HepG2 (cell line): Measurements from ENCODE around the gene SRP72. TPM values are rescaled to one million over a fixed set of nuclear protein-coding genes. Genes with fewer than 3 reads are reported as not detected.

Experiments used
- ATAC-seq: fragments of 200-7000 bp; cut with Tn5 transposase; 3 replicates; pipeline ENCODE4 v1.9.1; 2020; ENCODE audit warnings: mild to moderate bottlenecking, moderate library complexity
- BruUV-seq: library from RNA; stranded (reverse); fragments of 400-500 nt; replicated peaks from 2 replicates; lab custom pipeline; 2021; lab: Mats Ljungman, UMichigan
- CTCF ChIA-PET: fragments of 300-600 bp; formaldehyde crosslinking; extraction: SDS; loops from one replicate; lab custom pipeline; 2021; ENCODE audit warnings: low total read pairs, inconsistent platforms, low intra/inter-chr PET ratio; lab: Yijun Ruan, JAX
- POLR2A ChIA-PET: fragments of 350-600 bp; sonication (Branson Sonifier 250); formaldehyde crosslinking; loops from one replicate; lab custom pipeline; 2020; ENCODE audit warnings: antibody characterized with exemption, inconsistent platforms; lab: Yijun Ruan, JAX
- DNase-seq: peaks from one replicate; pipeline ENCODE4 v3.0.0-alpha.2; 2015; ENCODE audit warnings: low spot score
- FAIRE-seq: peaks from 3 replicates; lab custom pipeline; 2011; peaks lifted over from hg19 to GRCh38; lab: Jason Lieb, UNC
- H2AFZ ChIP-seq: one replicate; pipeline ENCODE4 v1.6.1; 2011; ENCODE audit warnings: low read length, inconsistent platforms
- H3K27ac ChIP-seq: fragments of 300-600 bp; 3 replicates; pipeline ENCODE4 v1.8.0; 2011; ENCODE audit warnings: mixed run types, mild to moderate bottlenecking, mixed read lengths, low read length, inconsistent platforms; ENCODE audit not compliant: insufficient read depth; ENCODE audit errors: extremely low read length
- H3K27me3 ChIP-seq, 2 experiments: fragments of 200-600 bp in 1 of 2; 2 replicates in 1 of 2; 3 replicates in 1 of 2; pipeline versions ENCODE4 v1.6.0 to v1.8.0; 2011; ENCODE audit warnings: low read length in 2 of 2, mild to moderate bottlenecking in 2 of 2, moderate library complexity in 2 of 2, inconsistent platforms in 1 of 2; ENCODE audit not compliant: insufficient read depth in 2 of 2, control insufficient read depth in 1 of 2
- H3K36me3 ChIP-seq, 2 experiments: fragments of 200-600 bp in 1 of 2; replicated peaks in 1 of 2; 2 replicates in 1 of 2; 3 replicates in 1 of 2; pipeline versions ENCODE4 v1.5.1 to v1.8.0; 2011; ENCODE audit warnings: low read length in 2 of 2, inconsistent platforms in 1 of 2; ENCODE audit not compliant: insufficient read depth in 2 of 2, control insufficient read depth in 1 of 2
- H3K4me1 ChIP-seq: 2 replicates; pipeline ENCODE4 v1.5.1; 2012; ENCODE audit warnings: low read length, inconsistent platforms; ENCODE audit not compliant: insufficient read depth
- H3K4me2 ChIP-seq: 2 replicates; pipeline ENCODE4 v1.6.0; 2011; ENCODE audit warnings: low read depth, low read length, inconsistent platforms
- H3K4me3 ChIP-seq, 3 experiments: fragments of 200-600 bp in 1 of 3; sonication (generic), shearing (Covaris generic) in 1 of 3; replicated peaks in 1 of 3; 2 replicates each; pipeline ENCODE4 v1.5.1; 2011 to 2016; ENCODE audit warnings: low read length in 3 of 3, inconsistent platforms in 2 of 3, low read depth in 2 of 3, mild to moderate bottlenecking in 2 of 3, control low read depth in 1 of 3, mixed read lengths in 1 of 3; ENCODE audit not compliant: insufficient read depth in 1 of 3
- H3K79me2 ChIP-seq: one replicate; pipeline ENCODE4 v1.6.1; 2011; ENCODE audit warnings: low read length, inconsistent platforms; ENCODE audit not compliant: insufficient read depth
- H3K9ac ChIP-seq: 2 replicates; pipeline ENCODE4 v1.6.0; 2011; ENCODE audit warnings: mild to moderate bottlenecking, low read depth, low read length, inconsistent platforms; ENCODE audit not compliant: insufficient read depth
- H3K9me3 ChIP-seq: 2 replicates; pipeline ENCODE4 v1.5.1; 2012; ENCODE audit warnings: mild to moderate bottlenecking, low read length
- H4K20me1 ChIP-seq: 2 replicates; pipeline ENCODE4 v1.6.0; 2011; ENCODE audit warnings: inconsistent platforms, mild to moderate bottlenecking, low read length, moderate library complexity; ENCODE audit not compliant: insufficient read depth
- CEBPG ChIP-seq: IDR thresholded peaks from 2 replicates; pipeline ENCODE4 v1.6.1; 2016
- POLR2AphosphoS5 ChIP-seq: IDR thresholded peaks from 2 replicates; pipeline ENCODE4 v1.6.1; 2012; ENCODE audit warnings: low read depth, low read length
- RBM22 ChIP-seq: fragments of 200-400 bp; formaldehyde crosslinking; optimal IDR thresholded peaks from 2 replicates; pipeline ENCODE3; 2017; ENCODE audit warnings: mild to moderate bottlenecking, low read length, moderate library complexity
- SPEN ChIP-seq: sonication (generic); formaldehyde crosslinking; IDR thresholded peaks from 2 replicates; pipeline ENCODE4 v1.5.1; 2020; ENCODE audit warnings: low read depth, mild to moderate bottlenecking, missing genetic modification reagents
- ZNF251 ChIP-seq: sonication (generic); formaldehyde crosslinking; IDR thresholded peaks from 2 replicates; pipeline ENCODE4 v1.9.0; 2021; ENCODE audit warnings: mild to moderate bottlenecking, missing genetic modification reagents
- ZNF33A ChIP-seq: sonication (generic); formaldehyde crosslinking; IDR thresholded peaks from 2 replicates; pipeline ENCODE4 v1.5.1; 2020; ENCODE audit warnings: missing genetic modification reagents, mild to moderate bottlenecking, moderate library complexity, borderline replicate concordance
- ZSCAN12 ChIP-seq: sonication (generic); formaldehyde crosslinking; IDR thresholded peaks from 2 replicates; pipeline ENCODE4 v1.9.0; 2021; ENCODE audit warnings: mild to moderate bottlenecking, missing genetic modification reagents
- in situ Hi-C: cut with HindIII; loops from 2 replicates; pipeline ENCODE4 v1.10.0; 2017; ENCODE audit warnings: low pct_unique_long_range_greater_than_20kb; ENCODE audit not compliant: extremely low pct_ligation_motif_present
- intact Hi-C: fragments of 100-400 bp; cut with micrococcal nuclease; formaldehyde crosslinking; loops from one replicate; pipeline ENCODE4 v1.10.0; 2022; ENCODE audit not compliant: unreplicated experiment
- polyA plus RNA-seq, 8 experiments: library from polyadenylated mRNA; depleted of rRNA in 3 of 8; stranded (reverse) in 7 of 8; unstranded in 1 of 8; fragments of >200 nt; fragmentation: Illumina TruSeq in 4 of 8; extraction: Trizol in 4 of 8; gene quantifications; 2 replicates each; pipeline versions ENCODE4 v1.2.1 to v1.2.3, GENCODE V29; 2011 to 2016; ENCODE audit warnings: low read depth in 4 of 8, missing spikeins in 1 of 8, mixed read lengths in 1 of 8; ENCODE audit not compliant: insufficient read depth in 1 of 8
- total RNA-seq, 5 experiments: library from RNA; depleted of rRNA; stranded (reverse); fragments of >200 nt; fragmentation: Illumina TruSeq; extraction: Trizol; gene quantifications; 2 replicates each; pipeline ENCODE4 v1.2.3, GENCODE V29; 2016; ENCODE audit warnings: low read depth in 1 of 5
- TF ChIP-seq, protein P1 (sequence below): sonication (generic); formaldehyde crosslinking; conservative IDR thresholded peaks from 2 replicates; pipeline ENCODE4 v1.8.1; 2023; ENCODE audit warnings: missing genetic modification reagents
- TF ChIP-seq, protein P2 (sequence below): sonication (generic); formaldehyde crosslinking; IDR thresholded peaks from 2 replicates; pipeline ENCODE4 v1.4.0; 2020; ENCODE audit warnings: missing genetic modification reagents
- TF ChIP-seq, protein P3 (sequence below): sonication (generic); formaldehyde crosslinking; IDR thresholded peaks from 2 replicates; pipeline ENCODE4 v1.5.0; 2020; ENCODE audit warnings: missing genetic modification reagents, mild to moderate bottlenecking, borderline replicate concordance

The SRP72 gene
- total and polyA plus RNA-seq, 2 of the 13 experiments (the other 11 are each of a cell fraction or from before 2014, with no cell fraction given), result 64.9 to 75.6 TPM

DNA sequence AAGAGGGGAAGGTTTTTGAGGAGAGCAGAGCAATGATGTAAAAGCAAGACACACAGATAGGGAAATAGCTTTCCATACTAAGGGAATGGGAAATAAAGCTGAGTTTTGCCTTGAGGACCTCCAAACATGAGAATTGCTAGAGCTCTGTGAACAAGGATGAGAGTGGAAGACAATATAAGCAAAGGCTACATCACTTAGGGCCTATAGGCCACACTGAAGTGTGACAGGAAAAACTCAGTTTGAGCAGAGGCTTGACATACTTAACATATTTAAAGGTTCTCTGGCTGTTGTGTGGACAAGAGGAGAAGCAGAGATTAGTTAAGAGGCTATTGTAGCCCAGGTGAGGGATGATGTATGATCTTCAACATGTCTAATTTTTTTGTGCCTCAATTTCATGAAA is 5.3 kb upstream of the SRP72 start:
- Histone ChIP-seq H3K9me3 (no peaks in the 10 kb centered on the region), H3K27me3 (no peaks in the 10 kb centered on the region; a peak in 1 of 5 replicates), H4K20me1 (0 out of 2 replicates have a peak, but pooled peaks cover 6% of the 10 kb centered on the region), H3K4me1 (peaks cover 14% of the 10 kb centered on the region), H3K27ac (no peak overlapping the region), H3K79me2 (peaks cover 23% of the 10 kb centered on the region), H3K9ac (no peak overlapping the region), H3K36me3 (peaks cover 5 to 46% of the 10 kb centered on the region in 2 experiments), H3K4me2 (no peak overlapping the region), H2AFZ (no peak overlapping the region), H3K4me3 (no peak overlapping the region)
- intact Hi-C loops (no loop called here), in situ Hi-C loops (no loop called here)
- DNase-seq, result no peak
- ATAC-seq, result no peak
- POLR2A ChIA-PET, result interaction anchor here (2.1 kb wide), 1 partner anchor 26 kb away, joined by 6 read pairs; the partner anchor contains the start of genes PAICS and PPAT
- CTCF ChIA-PET, result no interaction called here
- no peak for FAIRE-seq
- TSS peak; percentile 19 for BruUV-seq
- peak; percentile 88 for TF ChIP-seq RBM22
- no peak for TF ChIP-seq SPEN
- TF ChIP-seq, protein P1, sequence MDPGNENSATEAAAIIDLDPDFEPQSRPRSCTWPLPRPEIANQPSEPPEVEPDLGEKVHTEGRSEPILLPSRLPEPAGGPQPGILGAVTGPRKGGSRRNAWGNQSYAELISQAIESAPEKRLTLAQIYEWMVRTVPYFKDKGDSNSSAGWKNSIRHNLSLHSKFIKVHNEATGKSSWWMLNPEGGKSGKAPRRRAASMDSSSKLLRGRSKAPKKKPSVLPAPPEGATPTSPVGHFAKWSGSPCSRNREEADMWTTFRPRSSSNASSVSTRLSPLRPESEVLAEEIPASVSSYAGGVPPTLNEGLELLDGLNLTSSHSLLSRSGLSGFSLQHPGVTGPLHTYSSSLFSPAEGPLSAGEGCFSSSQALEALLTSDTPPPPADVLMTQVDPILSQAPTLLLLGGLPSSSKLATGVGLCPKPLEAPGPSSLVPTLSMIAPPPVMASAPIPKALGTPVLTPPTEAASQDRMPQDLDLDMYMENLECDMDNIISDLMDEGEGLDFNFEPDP (CRISPR knock-in tag), result 0 out of 2 replicates have a peak, but pooled peaks have one; percentile 62
- TF ChIP-seq, protein P2, sequence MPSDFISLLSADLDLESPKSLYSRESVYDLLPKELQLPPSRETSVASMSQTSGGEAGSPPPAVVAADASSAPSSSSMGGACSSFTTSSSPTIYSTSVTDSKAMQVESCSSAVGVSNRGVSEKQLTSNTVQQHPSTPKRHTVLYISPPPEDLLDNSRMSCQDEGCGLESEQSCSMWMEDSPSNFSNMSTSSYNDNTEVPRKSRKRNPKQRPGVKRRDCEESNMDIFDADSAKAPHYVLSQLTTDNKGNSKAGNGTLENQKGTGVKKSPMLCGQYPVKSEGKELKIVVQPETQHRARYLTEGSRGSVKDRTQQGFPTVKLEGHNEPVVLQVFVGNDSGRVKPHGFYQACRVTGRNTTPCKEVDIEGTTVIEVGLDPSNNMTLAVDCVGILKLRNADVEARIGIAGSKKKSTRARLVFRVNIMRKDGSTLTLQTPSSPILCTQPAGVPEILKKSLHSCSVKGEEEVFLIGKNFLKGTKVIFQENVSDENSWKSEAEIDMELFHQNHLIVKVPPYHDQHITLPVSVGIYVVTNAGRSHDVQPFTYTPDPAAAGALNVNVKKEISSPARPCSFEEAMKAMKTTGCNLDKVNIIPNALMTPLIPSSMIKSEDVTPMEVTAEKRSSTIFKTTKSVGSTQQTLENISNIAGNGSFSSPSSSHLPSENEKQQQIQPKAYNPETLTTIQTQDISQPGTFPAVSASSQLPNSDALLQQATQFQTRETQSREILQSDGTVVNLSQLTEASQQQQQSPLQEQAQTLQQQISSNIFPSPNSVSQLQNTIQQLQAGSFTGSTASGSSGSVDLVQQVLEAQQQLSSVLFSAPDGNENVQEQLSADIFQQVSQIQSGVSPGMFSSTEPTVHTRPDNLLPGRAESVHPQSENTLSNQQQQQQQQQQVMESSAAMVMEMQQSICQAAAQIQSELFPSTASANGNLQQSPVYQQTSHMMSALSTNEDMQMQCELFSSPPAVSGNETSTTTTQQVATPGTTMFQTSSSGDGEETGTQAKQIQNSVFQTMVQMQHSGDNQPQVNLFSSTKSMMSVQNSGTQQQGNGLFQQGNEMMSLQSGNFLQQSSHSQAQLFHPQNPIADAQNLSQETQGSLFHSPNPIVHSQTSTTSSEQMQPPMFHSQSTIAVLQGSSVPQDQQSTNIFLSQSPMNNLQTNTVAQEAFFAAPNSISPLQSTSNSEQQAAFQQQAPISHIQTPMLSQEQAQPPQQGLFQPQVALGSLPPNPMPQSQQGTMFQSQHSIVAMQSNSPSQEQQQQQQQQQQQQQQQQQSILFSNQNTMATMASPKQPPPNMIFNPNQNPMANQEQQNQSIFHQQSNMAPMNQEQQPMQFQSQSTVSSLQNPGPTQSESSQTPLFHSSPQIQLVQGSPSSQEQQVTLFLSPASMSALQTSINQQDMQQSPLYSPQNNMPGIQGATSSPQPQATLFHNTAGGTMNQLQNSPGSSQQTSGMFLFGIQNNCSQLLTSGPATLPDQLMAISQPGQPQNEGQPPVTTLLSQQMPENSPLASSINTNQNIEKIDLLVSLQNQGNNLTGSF (CRISPR knock-in tag), result no peak
- TF ChIP-seq CEBPG, result no peak
- no peak for TF ChIP-seq ZNF251 (CRISPR knock-in tag)
- TF ChIP-seq, protein P3, sequence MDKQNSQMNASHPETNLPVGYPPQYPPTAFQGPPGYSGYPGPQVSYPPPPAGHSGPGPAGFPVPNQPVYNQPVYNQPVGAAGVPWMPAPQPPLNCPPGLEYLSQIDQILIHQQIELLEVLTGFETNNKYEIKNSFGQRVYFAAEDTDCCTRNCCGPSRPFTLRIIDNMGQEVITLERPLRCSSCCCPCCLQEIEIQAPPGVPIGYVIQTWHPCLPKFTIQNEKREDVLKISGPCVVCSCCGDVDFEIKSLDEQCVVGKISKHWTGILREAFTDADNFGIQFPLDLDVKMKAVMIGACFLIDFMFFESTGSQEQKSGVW (CRISPR knock-in tag), result no peak
- no peak for TF ChIP-seq ZSCAN12
- no peak for TF ChIP-seq ZNF33A (CRISPR knock-in tag)
- peak; percentile 16; the same call in 1 of the 2 replicates for TF ChIP-seq POLR2AphosphoS5
